Spleen (tissue), 11 donors: Measurements from ENCODE around the gene VPREB3. TPM values are rescaled to one million over a fixed set of nuclear protein-coding genes. Genes with fewer than 3 reads are reported as not detected.

ENCODE experiments used
- DNase-seq: peaks from one replicate; pipeline ENCODE4 v3.0.0-alpha.2; 2020
- H3K27ac ChIP-seq, 8 donors: fragments of 200-600 bp; sonication (generic) in 7 of 8; 1 replicate in 4 of 8; 2 replicates in 4 of 8; pipeline versions ENCODE4 v1.5.0 to v1.8.0; 2016 to 2021; ENCODE audit warnings: inconsistent platforms in 4 of 8, mild to moderate bottlenecking in 4 of 8, moderate library complexity in 1 of 8
- H3K27me3 ChIP-seq, 7 donors: fragments of 200-600 bp; sonication (generic) in 6 of 7; replicated peaks in 1 of 7; 1 replicate in 4 of 7; 2 replicates in 3 of 7; pipeline versions ENCODE4 v1.5.0 to v1.8.0; 2016 to 2021; ENCODE audit warnings: inconsistent platforms in 3 of 7, mild to moderate bottlenecking in 1 of 7
- H3K36me3 ChIP-seq, 6 donors: fragments of 200-600 bp; sonication (generic) in 5 of 6; 1 replicate in 4 of 6; 2 replicates in 2 of 6; pipeline versions ENCODE4 v1.5.0 to v1.8.0; 2016 to 2021; ENCODE audit warnings: inconsistent platforms in 2 of 6
- H3K4me1 ChIP-seq, 6 donors: fragments of 200-600 bp; sonication (generic) in 5 of 6; 1 replicate in 3 of 6; 2 replicates in 3 of 6; pipeline versions ENCODE4 v1.5.0 to v1.8.0; 2016 to 2021; ENCODE audit warnings: inconsistent platforms in 3 of 6
- H3K4me3 ChIP-seq, 8 donors: fragments of 200-600 bp; sonication (generic) in 7 of 8; 1 replicate in 4 of 8; 2 replicates in 4 of 8; pipeline versions ENCODE4 v1.5.0 to v1.8.0; 2016 to 2021; ENCODE audit warnings: inconsistent platforms in 4 of 8, mild to moderate bottlenecking in 4 of 8, moderate library complexity in 2 of 8
- H3K9me3 ChIP-seq, 8 donors: fragments of 200-600 bp; sonication (generic) in 7 of 8; 1 replicate in 4 of 8; 2 replicates in 4 of 8; pipeline versions ENCODE4 v1.5.0 to v1.8.0; 2016 to 2021; ENCODE audit warnings: inconsistent platforms in 4 of 8
- CTCF ChIP-seq, 11 experiments: fragments of 200-600 bp in 7 of 11; fragments of 450-650 bp in 4 of 11; sonication (generic) in 4 of 11; IDR thresholded peaks in 8 of 11; conservative IDR thresholded peaks in 3 of 11; 1 replicate in 7 of 11; 2 replicates in 4 of 11; pipeline versions ENCODE4 v1.4.0 to v1.8.0; 2016 to 2021; ENCODE audit warnings: antibody characterized with exemption in 11 of 11, inconsistent platforms in 4 of 11, mild to moderate bottlenecking in 1 of 11
- POLR2A ChIP-seq, 3 donors: fragments of 450-650 bp; IDR thresholded peaks; one replicate each; pipeline ENCODE4 v1.5.1; 2017; ENCODE audit warnings: antibody characterized with exemption in 3 of 3, mild to moderate bottlenecking in 1 of 3
- POLR2AphosphoS5 ChIP-seq, 3 donors: sonication (generic); formaldehyde crosslinking; IDR thresholded peaks; one replicate each; pipeline ENCODE4 v1.5.1; 2017; ENCODE audit warnings: antibody characterized with exemption in 3 of 3
- WGBS, 5 donors: extraction: QIAGEN DNeasy Blood & Tissue Kit in 3 of 5; methylation state at CpG; one replicate each; pipeline versions ENCODE4 v1.1.5 to v1.1.7; 2013 to 2018; 5-methylcytosine and 5-hydroxymethylcytosine counted together
- intact Hi-C: fragments of 100-400 bp; cut with DNase I; formaldehyde crosslinking; loops from one replicate; pipeline ENCODE4 v1.15.0; 2023; ENCODE audit warnings: low total_unique reads
- polyA plus RNA-seq, 3 donors: library from polyadenylated mRNA; stranded (reverse); fragments of 200-250 nt; gene quantifications; one replicate each; pipeline ENCODE4 v1.2.1, GENCODE V29; 2013
- total RNA-seq, 7 donors: library from RNA; depleted of rRNA in 3 of 7; stranded (reverse); fragments of >200 nt in 3 of 7; fragmentation: NEBNext Ultra II Directional in 4 of 7; extraction: Animal tissue kit (Norgen Biotek cat#: 25700) in 4 of 7; gene quantifications; one replicate each; pipeline versions ENCODE4 v1.1.0 to v1.2.1, GENCODE V29; 2016 to 2021
- donor health status: healthy with polysubstance abuse.
- donor health status: DM: no; HTN: no; CAD: no; lungs with moderate emphysema.
- donor health status: DM: no; HTN: no; CAD: no.
- donor health status: Bipolar disorder and iron deficiency.
- donor health status: healthy.
- donor health status: DM: no; HTN: no; CAD: no.
- donor health status: DM: yes; HTN: yes; CAD: no.

Gene VPREB3
- total and polyA plus RNA-seq, 10 donors: 24.9 to 472 (median 57.9) TPM

GRCh38 chr22:23753385-23753784 is 840 bp downstream of the VPREB3 start:
- H3K36me3 ChIP-seq: no peaks in the 10 kb centered on the region
- H3K4me3 ChIP-seq: peak overlapping the region in 7 of 8 donors; percentile 43 to 85 (median 61)
- TF ChIP-seq POLR2A (IDR thresholded peaks at IDR 0.05) (no peak), POLR2AphosphoS5 (IDR thresholded peaks at IDR 0.05) (no peak), CTCF (IDR thresholded peaks at IDR 0.05 in 8 of 11, conservative IDR thresholded peaks at IDR 0.05 in 3 of 11) (no peak)
- no peak for DNase-seq
- H3K27me3 ChIP-seq: no peaks in the 10 kb centered on the region
- H3K4me1 ChIP-seq: peaks cover 4 to 72% (median 35%) of the 10 kb centered on the region in 6 donors
- peak overlapping the region in 5 of 8 donors; percentile 85 to 94 (median 91) for H3K27ac ChIP-seq
- intact Hi-C loops: no loop called here
- 43 to 68% (median 52%) methylated on average over 2 of the region's 2 CpGs for WGBS, 5 donors
- no peaks in the 10 kb centered on the region for H3K9me3 ChIP-seq

DNA sequence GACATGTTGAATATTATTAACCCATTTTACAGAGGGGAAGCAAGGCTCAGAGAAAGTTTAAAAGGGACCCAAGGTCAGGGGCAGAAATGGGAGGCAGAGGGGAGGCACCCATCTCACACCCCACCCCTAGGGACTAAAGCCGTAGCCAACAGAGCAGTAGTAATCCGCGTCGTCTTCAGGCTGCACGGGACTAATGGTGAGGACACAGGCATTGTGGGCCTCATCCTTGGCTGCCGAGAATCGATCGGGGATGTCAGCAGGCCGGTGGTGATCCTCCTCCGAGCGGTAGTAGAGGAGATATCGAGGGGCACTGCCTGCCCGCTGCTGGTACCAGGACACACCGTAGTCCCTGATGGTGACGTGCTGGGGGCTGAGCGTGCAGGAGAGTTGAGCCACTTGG is 1.5 kb downstream of the VPREB3 start:
- Histone ChIP-seq H3K4me3 (peak overlapping the region in 7 of 8 donors; percentile 43 to 85 (median 61)), H3K4me1 (peaks cover 4 to 77% (median 35%) of the 10 kb centered on the region in 6 donors), H3K9me3 (no peaks in the 10 kb centered on the region), H3K27me3 (no peaks in the 10 kb centered on the region), H3K27ac (peak overlapping the region in 5 of 8 donors; percentile 85 to 94 (median 91)), H3K36me3 (no peaks in the 10 kb centered on the region)
- 58 to 94% (median 80%) methylated on average over 12 to 16 of the region's 16 CpGs for WGBS, 5 donors
- intact Hi-C loops: no loop called here
- DNase-seq: peak; percentile 80
- TF ChIP-seq POLR2AphosphoS5 (IDR thresholded peaks at IDR 0.05) (no peak), CTCF (IDR thresholded peaks at IDR 0.05 in 8 of 11, conservative IDR thresholded peaks at IDR 0.05 in 3 of 11) (peak in 1 of 11 experiments; percentile 1)

- TF ChIP-seq POLR2A (IDR thresholded peaks at IDR 0.05) (no peak), CTCF (IDR thresholded peaks at IDR 0.05 in 8 of 11, conservative IDR thresholded peaks at IDR 0.05 in 3 of 11) (peak in 5 of 11 experiments; percentile 2 to 47 (median 24)), POLR2AphosphoS5 (IDR thresholded peaks at IDR 0.05) (peak; percentile 65 to 81 (median 68))
- DNase-seq: peak; percentile 92
- Histone ChIP-seq H3K4me3 (peak overlapping the region in 7 of 8 donors; percentile 43 to 85 (median 61)), H3K4me1 (peaks cover 4 to 73% (median 35%) of the 10 kb centered on the region in 6 donors), H3K27ac (peak overlapping the region in 7 of 8 donors; percentile 46 to 94 (median 91)), H3K27me3 (no peaks in the 10 kb centered on the region), H3K9me3 (no peaks in the 10 kb centered on the region), H3K36me3 (no peaks in the 10 kb centered on the region)
- intact Hi-C loops: no loop called here
- WGBS, 5 donors: 46 to 64% (median 57%) methylated on average over 6 to 9 of the region's 9 CpGs
Observed at GRCh38 chr22:23752090-23752691, 2.0 kb downstream of the VPREB3 start.

DNA sequence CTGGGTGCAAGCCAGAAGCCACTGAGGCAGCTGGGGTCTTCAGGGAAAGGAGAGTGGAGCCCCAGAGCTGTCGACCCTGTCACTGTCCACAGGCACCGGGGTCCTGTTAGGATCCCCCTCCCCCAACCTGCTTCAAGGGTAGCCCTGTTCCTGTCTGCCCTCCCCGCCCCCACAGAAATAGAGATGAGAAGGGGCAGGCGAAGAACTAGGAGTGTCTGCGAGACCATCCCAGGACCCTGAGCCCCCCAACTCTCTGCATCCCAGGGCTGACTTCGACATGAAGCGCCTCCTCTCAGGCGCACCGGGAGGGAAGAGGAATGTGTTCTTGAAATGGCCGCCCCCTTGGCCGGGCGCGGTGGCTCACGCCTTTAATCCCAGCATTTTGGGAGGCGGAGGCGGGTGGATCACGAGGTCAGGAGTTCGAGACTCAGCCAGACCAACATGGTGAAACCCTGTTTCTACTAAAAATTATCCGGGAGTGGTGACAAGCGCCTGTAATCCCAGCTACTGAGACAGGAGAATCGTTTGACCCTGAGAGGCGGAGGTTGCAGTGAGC is 2.7 kb downstream of the VPREB3 start:
- no peaks in the 10 kb centered on the region for H3K36me3 ChIP-seq
- intact Hi-C loops: no loop called here
- H3K9me3 ChIP-seq: no peaks in the 10 kb centered on the region
- no peak for DNase-seq
- TF ChIP-seq POLR2AphosphoS5 (IDR thresholded peaks at IDR 0.05) (no peak), POLR2A (IDR thresholded peaks at IDR 0.05) (no peak), CTCF (IDR thresholded peaks at IDR 0.05 in 8 of 11, conservative IDR thresholded peaks at IDR 0.05 in 3 of 11) (no peak)
- peak overlapping the region; percentile 85 to 94 (median 91) for H3K27ac ChIP-seq
- peaks cover 4 to 66% (median 34%) of the 10 kb centered on the region in 6 donors for H3K4me1 ChIP-seq
- 24 to 38% (median 27%) methylated on average over 21 to 22 of the region's 22 CpGs for WGBS, 5 donors
- H3K4me3 ChIP-seq: peak overlapping the region; percentile 45 to 85 (median 61)
- H3K27me3 ChIP-seq: no peaks in the 10 kb centered on the region
